Activated T-helper 17 cell treated with anti-CD3 and anti-CD28 coated beads, Interleukin-2, amount 50 U/mL, for 72 hours (primary cell): ENCODE results near the gene NBPF20. TPM values are rescaled to one million over a fixed set of nuclear protein-coding genes. Genes with fewer than 3 reads are reported as not detected.
A peak's percentile ranks its signal among the peaks of the same experiment; 100 is the strongest.
"Not testable (repeated sequence)": the region's sequence is repeated elsewhere in the genome, so short reads cannot be mapped to it uniquely, and the experiment has no call there.

Experiments
- ATAC-seq: fragments of 150-1000 bp; cut with Tn5 transposase; replicated peaks from 2 replicates; pipeline ENCODE4 v1.10.0; 2021; ENCODE audit warnings: mild to moderate bottlenecking, moderate library complexity
- H3K27ac Mint-ChIP-seq: one replicate; pipeline ENCODE4 v1.8.0; 2022; ENCODE audit warnings: mixed read lengths
- H3K27me3 Mint-ChIP-seq: one replicate; pipeline ENCODE4 v1.8.0; 2022; ENCODE audit warnings: mixed read lengths
- H3K36me3 Mint-ChIP-seq: one replicate; pipeline ENCODE4 v1.8.0; 2022; ENCODE audit warnings: low read depth, mild to moderate bottlenecking, mixed read lengths
- H3K4me1 Mint-ChIP-seq: one replicate; pipeline ENCODE4 v1.8.0; 2022; ENCODE audit warnings: mixed read lengths
- H3K4me3 Mint-ChIP-seq: one replicate; pipeline ENCODE4 v1.8.0; 2022; ENCODE audit warnings: mild to moderate bottlenecking, mixed read lengths
- H3K9me3 Mint-ChIP-seq: one replicate; pipeline ENCODE4 v1.8.0; 2022; ENCODE audit warnings: mixed read lengths
- total RNA-seq, 2 donors: library from RNA; stranded (reverse); gene quantifications; one replicate each; pipeline ENCODE4 v1.2.3, GENCODE V29; 2022

NBPF20 gene
- total RNA-seq, 2 donors from 2014 or later: 2.9 to 4.0 TPM

DNA sequence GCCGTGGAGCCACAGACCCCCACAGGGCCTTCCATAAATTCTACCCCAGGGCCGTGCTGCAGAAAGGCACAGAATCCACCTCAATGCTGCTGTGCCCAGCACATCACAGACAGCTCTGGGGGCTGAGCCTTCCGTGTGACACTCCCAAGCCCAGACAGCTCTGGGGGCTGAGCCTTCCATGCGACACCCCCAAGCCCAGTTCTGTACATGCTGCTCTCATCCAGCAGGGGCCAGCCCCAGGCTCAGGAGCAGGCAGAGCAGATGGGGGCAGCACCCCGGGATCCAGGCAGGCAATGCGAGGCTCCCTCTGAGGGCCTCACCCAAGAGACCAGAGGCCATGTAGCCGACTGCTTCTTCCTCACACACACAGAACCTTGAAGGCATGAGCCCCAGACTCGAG lies 27.1 kb upstream of the NBPF20 start:
- H3K36me3 Mint-ChIP-seq, H3K27ac Mint-ChIP-seq, H3K4me1 Mint-ChIP-seq, ATAC-seq, H3K4me3 Mint-ChIP-seq, H3K9me3 Mint-ChIP-seq, H3K27me3 Mint-ChIP-seq: not testable (repeated sequence)

DNA sequence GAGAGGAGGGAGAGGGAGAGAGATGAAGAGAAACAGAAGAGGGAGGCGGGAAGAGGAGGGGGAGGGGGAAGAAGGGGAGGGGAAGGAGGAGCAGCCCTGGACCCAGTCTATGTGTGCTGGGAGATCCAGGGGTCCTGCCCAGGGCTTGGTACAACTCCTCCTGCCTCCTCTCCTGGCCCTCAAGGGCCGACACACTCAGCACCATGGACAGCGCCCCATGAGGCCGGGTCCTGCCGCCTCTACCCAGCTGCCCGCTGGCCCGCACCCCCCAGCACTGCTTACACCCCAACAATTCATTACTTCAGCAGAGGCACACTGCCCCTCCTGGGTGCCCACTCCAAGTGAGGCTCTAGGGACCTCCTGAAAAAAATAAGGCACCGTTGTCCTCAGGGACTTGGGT lies 26.5 kb upstream of the NBPF20 start:
- H3K4me1 Mint-ChIP-seq, H3K27ac Mint-ChIP-seq, H3K27me3 Mint-ChIP-seq, H3K9me3 Mint-ChIP-seq, H3K4me3 Mint-ChIP-seq, H3K36me3 Mint-ChIP-seq: not testable (repeated sequence)
- ATAC-seq: peak; percentile 31

DNA sequence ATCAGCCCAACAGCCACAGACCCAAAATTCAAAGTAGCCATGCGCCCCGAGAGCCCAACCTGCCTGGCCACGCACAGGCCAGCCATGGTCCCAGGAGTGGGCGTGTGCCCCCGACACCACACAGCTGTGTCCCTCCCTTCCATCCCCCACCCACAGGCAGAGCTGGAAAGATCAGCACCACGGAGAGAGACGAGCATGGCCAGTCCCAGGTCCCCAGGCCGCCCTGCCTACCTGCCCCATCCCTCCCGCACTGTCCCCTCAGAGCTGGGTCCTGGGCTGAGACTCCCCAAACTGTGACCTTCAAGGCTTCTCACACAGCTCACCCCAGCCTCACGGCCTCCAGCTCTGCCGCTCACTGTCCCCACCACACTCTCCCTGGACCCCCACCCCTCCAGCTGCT lies 19.8 kb upstream of the NBPF20 start:
- ATAC-seq, H3K4me1 Mint-ChIP-seq, H3K36me3 Mint-ChIP-seq, H3K27ac Mint-ChIP-seq, H3K27me3 Mint-ChIP-seq, H3K9me3 Mint-ChIP-seq, H3K4me3 Mint-ChIP-seq: not testable (repeated sequence)

DNA sequence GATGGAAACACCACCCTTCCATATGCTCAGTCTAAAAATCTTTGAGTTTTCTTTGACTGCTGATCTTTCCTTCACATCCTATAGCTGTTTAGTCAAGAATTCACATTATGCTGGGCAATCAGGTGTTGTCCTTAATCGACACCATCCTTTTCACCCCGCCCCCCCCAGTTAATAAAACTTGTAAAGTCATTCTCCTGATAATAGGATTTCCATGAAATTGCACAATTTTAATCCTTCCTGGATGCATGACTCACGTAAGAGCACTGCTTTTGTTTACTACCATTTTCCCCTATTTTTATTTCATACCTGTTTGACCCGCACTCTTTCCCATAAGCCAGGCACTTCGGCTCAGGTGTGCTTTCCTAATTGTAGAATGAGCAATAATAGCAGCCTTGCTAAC lies 16.9 kb upstream of the NBPF20 start:
- not testable (repeated sequence) for H3K9me3 Mint-ChIP-seq, H3K36me3 Mint-ChIP-seq, H3K4me1 Mint-ChIP-seq, H3K4me3 Mint-ChIP-seq, H3K27me3 Mint-ChIP-seq, H3K27ac Mint-ChIP-seq, ATAC-seq

DNA sequence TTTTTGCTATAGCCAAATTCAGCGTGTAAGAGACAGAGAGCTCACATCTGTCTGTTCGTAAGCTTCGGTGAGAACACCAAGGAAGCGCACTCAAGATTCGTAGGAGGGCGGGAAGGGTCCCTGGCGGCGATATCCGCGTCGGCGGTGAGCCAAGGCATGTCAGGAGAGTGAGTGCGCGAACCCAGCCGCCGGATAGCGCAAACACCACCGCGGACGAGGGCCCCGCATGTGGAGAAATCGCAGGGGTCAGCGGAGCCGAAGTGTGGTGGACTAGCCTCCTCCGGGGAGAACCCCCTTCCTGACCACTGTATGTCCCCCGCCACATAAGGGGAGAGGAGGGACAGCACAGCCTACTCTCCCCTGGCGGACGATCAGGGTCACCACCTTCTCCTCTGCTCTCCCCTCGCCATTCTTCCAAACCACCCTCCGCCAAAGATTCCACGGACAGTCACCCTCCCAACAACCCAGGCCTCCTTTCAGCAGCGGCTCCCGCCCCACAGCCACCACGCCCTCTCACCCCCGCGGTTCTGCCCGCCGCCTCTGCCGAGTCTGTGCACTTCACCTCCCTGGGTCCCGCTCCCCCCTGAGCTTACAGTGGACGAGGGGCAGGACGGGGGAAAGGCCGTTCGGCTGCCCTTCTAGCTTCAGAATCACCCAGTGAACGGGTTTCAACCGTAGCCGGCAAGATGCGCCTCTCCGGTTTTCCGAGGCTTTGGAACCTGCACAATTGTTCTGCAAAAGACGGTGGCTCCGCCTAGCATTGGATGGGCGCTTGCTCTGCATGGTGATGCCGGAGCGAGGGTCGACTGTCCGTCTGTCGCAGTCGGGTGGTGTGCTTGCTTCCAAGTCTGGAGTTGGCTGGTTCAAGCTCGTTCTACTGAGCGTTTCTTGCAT lies 6.2 kb upstream of the NBPF20 start:
- ATAC-seq, H3K4me1 Mint-ChIP-seq, H3K27ac Mint-ChIP-seq, H3K9me3 Mint-ChIP-seq, H3K36me3 Mint-ChIP-seq: not testable (repeated sequence)
- peak overlapping the region; percentile 43 for H3K4me3 Mint-ChIP-seq
- H3K27me3 Mint-ChIP-seq: peaks cover 39% of the 10 kb centered on the region

DNA sequence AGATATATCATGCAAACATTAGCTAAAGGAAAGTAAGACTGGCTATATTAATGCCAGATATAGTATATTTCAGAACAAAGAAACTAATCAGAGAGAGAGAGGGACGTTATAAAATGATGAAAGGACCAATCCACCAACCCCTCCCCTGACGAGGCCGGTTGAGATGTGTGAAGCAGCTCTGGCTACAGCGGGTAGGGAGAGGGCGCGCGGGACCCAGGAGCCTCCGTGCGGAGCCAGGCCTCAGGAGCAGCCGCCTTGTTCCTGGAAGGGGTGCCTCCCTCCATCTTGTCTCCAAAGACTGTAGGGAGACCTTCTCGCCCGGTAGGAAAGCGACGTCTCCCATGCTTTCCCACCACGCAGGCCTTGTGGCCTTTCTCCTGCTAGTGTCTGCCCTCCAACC lies 5.4 kb upstream of the NBPF20 start:
- H3K4me1 Mint-ChIP-seq, ATAC-seq, H3K27ac Mint-ChIP-seq, H3K36me3 Mint-ChIP-seq, H3K9me3 Mint-ChIP-seq: not testable (repeated sequence)
- H3K4me3 Mint-ChIP-seq: peak overlapping the region; percentile 4
- peaks cover 36% of the 10 kb centered on the region for H3K27me3 Mint-ChIP-seq

DNA sequence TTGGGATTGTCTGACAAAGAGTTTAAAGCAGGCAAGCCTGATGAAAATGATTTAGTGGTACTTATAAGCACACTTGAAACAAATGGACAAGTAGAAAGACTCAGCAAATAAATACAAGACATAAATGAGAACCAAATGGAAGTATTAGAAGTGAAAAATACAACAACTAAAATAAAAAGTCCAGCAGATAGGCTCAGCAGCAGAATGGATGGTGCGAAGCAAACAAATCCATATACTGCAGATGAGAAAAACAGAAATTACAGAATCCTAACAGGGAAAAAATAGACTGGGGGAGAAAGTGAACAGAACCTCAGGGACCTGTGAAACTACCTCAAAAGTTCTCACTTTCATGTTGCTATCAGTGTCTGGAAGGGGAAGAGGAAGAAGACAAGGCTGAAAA lies 3.9 kb upstream of the NBPF20 start:
- H3K4me1 Mint-ChIP-seq: not testable (repeated sequence)

DNA sequence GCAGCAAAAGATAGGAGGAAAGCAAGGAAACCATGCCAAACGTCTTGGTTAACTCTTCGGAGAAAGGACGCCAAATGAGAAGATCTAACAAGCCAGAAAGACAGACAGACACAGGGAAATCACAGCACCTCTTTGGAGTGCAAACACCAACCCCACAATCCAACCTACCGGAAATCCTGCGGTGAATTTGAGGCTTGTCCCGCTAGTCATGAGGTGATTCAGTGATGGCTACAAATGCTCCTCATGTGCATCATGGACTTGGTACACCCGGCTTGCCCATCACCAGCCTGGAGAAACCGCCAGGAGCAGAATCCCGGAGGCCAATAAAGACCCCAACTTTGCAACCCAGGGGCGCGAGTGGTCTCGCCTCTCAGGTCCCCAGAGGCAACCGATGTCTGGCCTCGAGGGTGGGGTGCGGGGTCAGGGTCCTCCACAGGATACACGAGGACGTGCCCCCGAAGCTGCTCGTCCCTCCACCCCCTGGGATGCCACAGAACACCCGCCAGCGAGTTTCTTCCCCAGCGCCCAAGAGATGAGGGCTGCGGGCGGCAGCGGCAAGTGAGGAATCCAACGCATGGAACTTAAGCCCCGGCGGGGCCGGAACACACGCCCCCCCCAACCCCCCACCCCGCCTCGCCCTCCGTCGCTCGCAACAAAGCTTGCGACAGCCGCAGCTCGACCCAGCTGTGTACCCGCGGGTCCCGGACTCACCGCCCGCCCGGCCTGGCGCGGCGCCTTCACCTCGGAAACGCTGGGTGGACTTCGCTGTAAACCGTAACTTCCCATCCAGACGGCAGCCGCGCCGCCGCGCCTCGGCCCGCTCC lies 579 bp downstream of the NBPF20 start:
- H3K27ac Mint-ChIP-seq: peak overlapping the region; percentile 72
- not testable (repeated sequence) for H3K36me3 Mint-ChIP-seq, H3K4me1 Mint-ChIP-seq, H3K9me3 Mint-ChIP-seq
- ATAC-seq: peak; percentile 88
- peak overlapping the region; percentile 87 for H3K4me3 Mint-ChIP-seq
- H3K27me3 Mint-ChIP-seq: peaks cover 25% of the 10 kb centered on the region

More for the DNA sequence above, 3.9 kb upstream of the NBPF20 start:
- H3K36me3 Mint-ChIP-seq: peaks cover 10% of the 10 kb centered on the region
- H3K27ac Mint-ChIP-seq, H3K9me3 Mint-ChIP-seq, ATAC-seq, H3K4me3 Mint-ChIP-seq: not testable (repeated sequence)
- H3K27me3 Mint-ChIP-seq: peaks cover 36% of the 10 kb centered on the region

DNA sequence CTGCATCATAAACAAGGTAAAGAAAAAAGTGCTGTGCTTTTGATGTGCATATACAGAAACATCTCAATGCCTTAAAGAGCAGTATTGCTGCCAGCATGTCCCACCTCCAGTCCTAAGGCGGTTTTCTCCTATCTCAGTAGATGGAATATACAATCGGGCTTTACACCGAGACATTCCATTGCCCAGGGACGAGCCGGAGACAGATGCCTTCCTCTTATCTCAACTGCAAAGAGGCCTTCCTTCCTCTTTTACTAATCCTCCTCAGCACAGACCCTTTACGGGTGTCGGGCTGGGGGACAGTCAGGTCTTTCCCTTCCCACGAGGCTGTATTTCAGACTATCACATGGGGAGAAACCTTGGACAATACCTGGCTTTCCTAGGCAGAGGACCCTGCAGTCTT lies 10.3 kb downstream of the NBPF20 start:
- not testable (repeated sequence) for H3K27me3 Mint-ChIP-seq, H3K4me1 Mint-ChIP-seq, H3K4me3 Mint-ChIP-seq, H3K27ac Mint-ChIP-seq, H3K36me3 Mint-ChIP-seq, H3K9me3 Mint-ChIP-seq, ATAC-seq

DNA sequence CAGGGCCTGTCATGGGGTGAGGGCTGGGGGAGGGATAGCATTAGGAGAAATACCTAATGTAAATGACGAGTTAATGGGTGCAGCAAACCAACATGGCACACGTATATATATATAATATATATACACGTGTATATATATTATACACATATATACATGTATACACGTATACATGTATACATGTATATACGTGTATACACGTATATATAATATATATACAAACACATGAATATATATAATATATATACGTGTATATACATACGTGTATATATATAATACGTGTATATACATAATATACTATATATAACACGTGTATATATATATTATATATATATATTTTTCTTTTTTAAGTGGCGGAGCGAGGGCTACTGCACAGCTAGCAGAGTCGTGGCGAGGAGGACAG lies 18.1 kb downstream of the NBPF20 start:
- H3K36me3 Mint-ChIP-seq, H3K4me1 Mint-ChIP-seq, H3K27me3 Mint-ChIP-seq, H3K27ac Mint-ChIP-seq, ATAC-seq, H3K9me3 Mint-ChIP-seq, H3K4me3 Mint-ChIP-seq: not testable (repeated sequence)

DNA sequence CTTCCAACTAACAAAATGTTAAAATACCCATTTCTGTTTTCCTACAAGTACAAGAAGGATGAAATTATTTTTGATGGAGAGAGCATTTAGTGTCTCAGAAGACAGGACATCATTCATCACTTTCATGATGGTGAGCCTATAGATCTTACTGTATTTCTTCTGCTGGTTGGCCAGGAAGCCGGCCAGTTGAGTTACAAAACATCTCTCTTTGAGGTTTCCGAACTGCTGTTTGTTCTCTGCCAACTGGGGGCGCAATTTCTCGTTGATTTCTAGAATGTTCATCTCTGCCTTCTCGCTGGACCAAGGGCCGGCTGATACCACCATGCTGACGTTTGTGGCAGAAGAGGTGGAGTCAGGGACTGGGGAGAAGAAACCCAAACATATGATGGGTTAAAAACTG lies 20.5 kb downstream of the NBPF20 start:
- not testable (repeated sequence) for H3K9me3 Mint-ChIP-seq, H3K4me3 Mint-ChIP-seq, H3K36me3 Mint-ChIP-seq, H3K27ac Mint-ChIP-seq, H3K27me3 Mint-ChIP-seq, H3K4me1 Mint-ChIP-seq, ATAC-seq

DNA sequence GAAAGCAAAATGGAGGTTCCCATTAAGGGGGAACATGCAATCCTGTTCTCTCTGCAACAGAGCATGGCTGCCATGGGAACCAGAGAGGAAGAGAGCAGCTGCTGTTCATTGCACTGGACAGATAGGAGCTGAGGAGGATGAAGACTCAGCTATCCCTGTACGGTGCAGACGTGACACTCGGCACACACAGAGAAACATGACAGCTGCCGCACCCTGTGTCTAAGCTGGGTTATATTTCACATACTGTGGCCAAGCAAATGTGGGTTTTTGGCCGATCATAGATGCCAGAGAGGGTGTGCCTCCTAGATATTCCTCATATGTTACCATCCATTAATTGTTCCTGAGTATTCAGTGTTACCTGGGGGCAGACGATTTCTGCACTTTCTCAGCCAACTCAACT lies 24.7 kb downstream of the NBPF20 start:
- not testable (repeated sequence) for H3K27me3 Mint-ChIP-seq, H3K4me3 Mint-ChIP-seq, H3K36me3 Mint-ChIP-seq, ATAC-seq, H3K27ac Mint-ChIP-seq, H3K9me3 Mint-ChIP-seq, H3K4me1 Mint-ChIP-seq
